OCI-LY3 (cell line): ENCODE measurements around the gene RSPH10B2.

Experiments
- CTCF ChIP-seq: fragments of 200-600, 300-600 bp; sonication (generic); IDR thresholded peaks from 2 replicates; pipeline ENCODE4 v1.5.1; 2014; ENCODE audit warnings: antibody characterized with exemption, low read length, low read depth
- EZH2phosphoT487 ChIP-seq: fragments of 200-600 bp; shearing (Covaris generic); IDR thresholded peaks from 2 replicates; pipeline ENCODE4 v1.6.1; 2018; ENCODE audit warnings: antibody characterized with exemption, mixed run types, low read depth

- no peak for TF ChIP-seq CTCF
- TF ChIP-seq EZH2phosphoT487, result no peak
These were observed 44.1 kb upstream of the RSPH10B2 start for GRCh38 chr7:6709808-6710207.
